A549 (cell line): Measurements from ENCODE around the gene HARS1. TPM values are rescaled to one million over a fixed set of nuclear protein-coding genes. Genes with fewer than 3 reads are reported as not detected.
A peak's percentile ranks its signal among the peaks of the same experiment; 100 is the strongest.
"Not testable (repeated sequence)": the region's sequence is repeated elsewhere in the genome, so short reads cannot be mapped to it uniquely, and the experiment has no call there.

Source experiments
- ATAC-seq, 2 experiments: fragments of 200-7000 bp in 1 of 2; fragments of >200 bp in 1 of 2; cut with Nextera tagmentation in 1 of 2; cut with Tn5 transposase in 1 of 2; 3 replicates each; pipeline versions ENCODE4 v1.8.0 to v1.9.1; 2018 to 2020; ENCODE audit warnings: mild to moderate bottlenecking in 1 of 2, moderate library complexity in 1 of 2
- CTCF ChIA-PET: fragments of 300-600 bp; sonication (Branson Sonifier 250); formaldehyde crosslinking; extraction: SDS; loops from one replicate; lab custom pipeline; 2021; ENCODE audit warnings: antibody characterized with exemption, inconsistent platforms; lab: Yijun Ruan, JAX
- POLR2A ChIA-PET: fragments of 350-600 bp; formaldehyde crosslinking; extraction: SDS; loops from one replicate; lab custom pipeline; 2021; ENCODE audit warnings: antibody characterized with exemption, inconsistent platforms; lab: Yijun Ruan, JAX
- DNase-seq, 2 experiments: peaks; one replicate each; pipeline versions ENCODE4 v3.0.0 to v3.0.0-alpha.2; 2011 to 2016; ENCODE audit warnings: low read depth in 1 of 2, low spot score in 1 of 2
- FAIRE-seq: peaks from 2 replicates; lab custom pipeline; 2011; peaks lifted over from hg19 to GRCh38; lab: Jason Lieb, UNC
- H3K27ac ChIP-seq, 2 experiments: fragments of >200 bp; sonication (Bioruptor Twin); formaldehyde crosslinking; 3 replicates each; pipeline ENCODE4 v1.5.1; 2016 to 2017
- H3K4me1 ChIP-seq: fragments of >200 bp; sonication (Bioruptor Twin); formaldehyde crosslinking; 3 replicates; pipeline ENCODE4 v1.6.1; 2016
- H3K4me2 ChIP-seq: fragments of >200 bp; sonication (Bioruptor Twin); formaldehyde crosslinking; 3 replicates; pipeline ENCODE4 v1.6.1; 2016
- H3K4me3 ChIP-seq: fragments of >200 bp; sonication (Bioruptor Twin); formaldehyde crosslinking; 3 replicates; pipeline ENCODE4 v1.5.1; 2016
- H3K9me3 ChIP-seq: fragments of >200 bp; sonication (Bioruptor Twin); formaldehyde crosslinking; 3 replicates; pipeline ENCODE4 v1.6.1; 2016
- EP300 ChIP-seq, 2 experiments: fragments of >200 bp; sonication (Bioruptor Twin); formaldehyde crosslinking; IDR thresholded peaks; 2 replicates in 1 of 2; 3 replicates in 1 of 2; pipeline ENCODE4 v1.6.1; 2016 to 2017
- FOSB ChIP-seq: fragments of 250-450 bp; sonication (Bioruptor Pico); IDR thresholded peaks from 2 replicates; pipeline ENCODE4 v1.5.0; 2020; ENCODE audit warnings: mild to moderate bottlenecking, moderate library complexity
- FOSL2 ChIP-seq, 2 experiments: fragments of 450-650 bp in 1 of 2; fragments of >200 bp in 1 of 2; sonication (Bioruptor Twin) in 1 of 2; formaldehyde crosslinking; IDR thresholded peaks; 2 replicates each; pipeline versions ENCODE4 v1.5.0 to v1.6.1; 2016 to 2020; ENCODE audit warnings: mild to moderate bottlenecking in 1 of 2, moderate library complexity in 1 of 2
- HES2 ChIP-seq: fragments of >200 bp; sonication (Bioruptor Twin); formaldehyde crosslinking; IDR thresholded peaks from 2 replicates; pipeline ENCODE4 v1.6.1; 2016
- HOXB5 ChIP-seq: fragments of 250-450 bp; sonication (Bioruptor Pico); IDR thresholded peaks from 2 replicates; pipeline ENCODE4 v1.5.0; 2020; ENCODE audit warnings: mild to moderate bottlenecking, moderate library complexity
- JUN ChIP-seq, 2 experiments: fragments of >200 bp; sonication (Bioruptor Twin); formaldehyde crosslinking; IDR thresholded peaks; 2 replicates in 1 of 2; 3 replicates in 1 of 2; pipeline ENCODE4 v1.6.1; 2016 to 2017
- KDM1A ChIP-seq: fragments of 200-600 bp; sonication (generic); IDR thresholded peaks from 2 replicates; pipeline ENCODE4 v1.6.1; 2016; ENCODE audit warnings: low read depth, mild to moderate bottlenecking
- MYC ChIP-seq: IDR thresholded peaks from 2 replicates; pipeline ENCODE4 v1.6.1; 2012; ENCODE audit warnings: mild to moderate bottlenecking, inconsistent platforms, low read length, improper control_type of control experiment, borderline replicate concordance
- PHF8 ChIP-seq: fragments of 200-600 bp; sonication (generic); IDR thresholded peaks from 2 replicates; pipeline ENCODE4 v1.6.1; 2016; ENCODE audit warnings: low read depth, mild to moderate bottlenecking, antibody characterized with exemption, moderate library complexity, borderline replicate concordance
- POLR2A ChIP-seq: IDR thresholded peaks from 2 replicates; pipeline ENCODE4 v1.6.1; 2012; ENCODE audit warnings: mild to moderate bottlenecking, low read length
- RARB ChIP-seq: fragments of 250-450 bp; sonication (Bioruptor Pico); IDR thresholded peaks from 2 replicates; pipeline ENCODE4 v1.8.0; 2021; ENCODE audit warnings: mild to moderate bottlenecking, moderate library complexity
- ZC3H11A ChIP-seq: fragments of 450-650 bp; IDR thresholded peaks from 2 replicates; pipeline ENCODE4 v1.6.1; 2014; ENCODE audit warnings: antibody characterized with exemption, mild to moderate bottlenecking
- ZFP36 ChIP-seq: fragments of 450-650 bp; IDR thresholded peaks from 2 replicates; pipeline ENCODE4 v1.6.1; 2014; ENCODE audit warnings: borderline replicate concordance; ENCODE audit not compliant: partially characterized antibody
- ZNF302 ChIP-seq: fragments of 250-450 bp; sonication (Bioruptor Pico); IDR thresholded peaks from 2 replicates; pipeline ENCODE4 v1.9.0; 2021; ENCODE audit warnings: inconsistent platforms, mild to moderate bottlenecking, moderate library complexity
- WGBS: methylation state at CpG from one replicate; pipeline ENCODE4 v1.1.6; 2017; ENCODE audit errors: missing lambda C conversion rate; 5-methylcytosine and 5-hydroxymethylcytosine counted together
- polyA plus RNA-seq, 4 experiments: library from polyadenylated mRNA; depleted of rRNA in 3 of 4; stranded (reverse); fragments of >200 nt; fragmentation: RNase III in 1 of 4; extraction: RNeasy Plus Mini Kit Qiagen cat#74134 plus additional on column Dnase treatment in 1 of 4; gene quantifications; 2 replicates in 3 of 4; 3 replicates in 1 of 4; pipeline ENCODE4 v1.2.3, GENCODE V29; 2011 to 2017
- TF ChIP-seq, protein P1 (sequence below): fragments of >200 bp; sonication (Bioruptor Twin); formaldehyde crosslinking; IDR thresholded peaks from 3 replicates; pipeline ENCODE4 v1.6.1; 2016
- TF ChIP-seq, protein P2 (sequence below): IDR thresholded peaks from 2 replicates; pipeline ENCODE4 v1.6.1; 2012

The HARS1 gene
- polyA plus RNA-seq, 2 of the 4 experiments (the other 2 are of a cell fraction): 80.5 to 87.1 TPM

DNA sequence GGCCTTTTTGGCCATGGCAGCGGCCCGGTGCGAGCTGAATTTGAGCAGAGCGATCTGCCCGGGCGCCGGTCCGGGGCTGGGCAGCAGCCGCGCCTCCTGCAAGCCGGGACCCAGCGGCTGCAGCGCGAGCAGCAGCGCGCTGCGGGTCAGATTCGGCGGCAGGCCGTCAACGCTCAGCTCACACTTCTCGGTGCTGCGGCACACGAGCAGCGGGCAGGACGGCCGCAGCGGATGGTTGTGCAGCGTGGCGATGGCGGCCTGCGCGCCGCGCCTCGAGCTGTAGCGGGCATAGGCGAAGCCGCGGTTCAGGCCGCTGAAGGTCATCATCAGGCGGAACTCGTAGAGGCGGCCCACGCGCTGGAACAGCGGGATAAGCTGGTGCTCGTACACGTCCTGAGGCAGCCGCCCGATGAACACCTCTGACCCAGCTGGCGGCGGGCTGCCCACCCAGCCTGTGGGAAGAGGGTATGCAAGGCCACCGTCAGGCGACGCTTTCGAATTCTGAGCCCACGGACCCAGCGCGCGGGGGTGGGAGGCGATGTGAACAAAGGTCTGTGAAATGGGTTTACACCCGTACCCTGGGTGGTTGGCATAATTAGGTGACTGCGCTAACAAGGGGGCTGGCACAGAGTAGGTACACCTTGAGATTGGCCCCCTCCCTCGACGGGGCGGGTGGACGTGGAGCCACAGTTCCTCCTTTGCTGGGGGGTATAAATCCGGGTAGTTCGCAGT lies 18.5 kb downstream of the HARS1 start:
- ATAC-seq: 0 out of 6 replicates have a peak, but pooled peaks of 1 of the 2 experiments have one; percentile 33
- ChIA-PET CTCF (interaction anchor here (0.7 to 0.9 kb wide), 2 partner anchors 15 to 18 kb away, joined by 3 read pairs; partner anchors contain the start of genes HARS1 and HARS2), POLR2A (interaction anchor here (1.7 kb wide), 1 partner anchor 25 kb away, joined by 5 read pairs; the partner anchor contains the start of genes IK and NDUFA2)

DNA sequence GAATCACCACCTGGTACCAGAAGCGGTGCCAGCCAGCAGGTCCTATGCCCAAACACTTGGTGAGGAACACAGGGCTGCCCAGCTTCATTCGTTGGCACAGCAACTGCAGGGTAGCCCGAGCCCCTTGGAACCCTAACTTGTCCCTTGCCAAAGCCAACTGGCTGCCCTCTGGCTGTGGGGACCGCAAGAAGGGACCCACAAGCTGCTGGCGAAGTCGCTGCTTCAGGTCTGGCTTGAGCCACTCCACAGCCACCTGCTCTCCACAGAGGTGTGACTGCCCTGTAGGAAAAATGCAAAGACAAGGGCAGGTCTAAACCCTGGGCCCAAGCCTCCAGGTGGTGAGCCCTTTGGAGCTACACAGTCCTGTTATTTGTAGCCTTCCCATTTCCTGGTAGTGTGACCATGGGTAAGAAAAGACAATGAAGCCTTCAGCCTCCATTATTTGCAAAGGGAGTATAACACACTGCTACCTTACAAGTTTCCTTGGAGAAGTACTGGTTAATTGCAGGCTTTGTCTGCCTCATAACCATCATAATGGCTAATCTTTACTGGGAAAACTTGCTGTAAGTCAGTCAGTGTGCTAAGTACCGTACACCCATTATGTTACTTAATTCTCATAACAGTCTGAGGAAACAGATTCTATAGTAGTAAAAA lies 19.6 kb downstream of the HARS1 start:
- DNase-seq (no peak), FAIRE-seq (no peak), ATAC-seq (peak; percentile 15 to 67; a peak in 5 of 6 replicates)
- no peak overlapping the region for H3K27ac ChIP-seq
- no peaks in the 10 kb centered on the region for H3K9me3 ChIP-seq
- WGBS: 97% methylated on average over 3 of the region's 7 CpGs
- ChIA-PET POLR2A (interaction anchor here (1.7 kb wide), 1 partner anchor 24 kb away, joined by 5 read pairs; the partner anchor contains the start of genes IK and NDUFA2), CTCF (no interaction called here)
- no peak overlapping the region for H3K4me3 ChIP-seq
- peaks cover 5% of the 10 kb centered on the region; the same call in 1 of the 3 replicates for H3K4me1 ChIP-seq
- TF ChIP-seq HOXB5 (no peak), EP300 (IDR thresholded peaks at IDR 0.05) (no peak), FOSL2 (IDR thresholded peaks at IDR 0.05) (no peak), FOSL2 (CRISPR knock-in tag; IDR thresholded peaks at IDR 0.05) (no peak), FOSB (CRISPR knock-in tag) (no peak), RARB (CRISPR knock-in tag) (no peak), HES2 (no peak), ZFP36 (no peak)
- TF ChIP-seq, protein P1, sequence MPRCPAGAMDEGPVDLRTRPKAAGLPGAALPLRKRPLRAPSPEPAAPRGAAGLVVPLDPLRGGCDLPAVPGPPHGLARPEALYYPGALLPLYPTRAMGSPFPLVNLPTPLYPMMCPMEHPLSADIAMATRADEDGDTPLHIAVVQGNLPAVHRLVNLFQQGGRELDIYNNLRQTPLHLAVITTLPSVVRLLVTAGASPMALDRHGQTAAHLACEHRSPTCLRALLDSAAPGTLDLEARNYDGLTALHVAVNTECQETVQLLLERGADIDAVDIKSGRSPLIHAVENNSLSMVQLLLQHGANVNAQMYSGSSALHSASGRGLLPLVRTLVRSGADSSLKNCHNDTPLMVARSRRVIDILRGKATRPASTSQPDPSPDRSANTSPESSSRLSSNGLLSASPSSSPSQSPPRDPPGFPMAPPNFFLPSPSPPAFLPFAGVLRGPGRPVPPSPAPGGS: no peak
- TF ChIP-seq, all 56 proteins: peak for 0
- no peak overlapping the region for H3K4me2 ChIP-seq

More for the DNA sequence above, 18.5 kb downstream of the HARS1 start:
- H3K4me1 ChIP-seq: no peaks in the 10 kb centered on the region
- no peaks in the 10 kb centered on the region for H3K9me3 ChIP-seq
- FAIRE-seq (no peak), DNase-seq (no peak)
- 95% methylated on average over 50 of the region's 70 CpGs for WGBS
- H3K27ac ChIP-seq: no peak overlapping the region
- no peak overlapping the region for H3K4me2 ChIP-seq
- peak in 1 of 2 experiments; percentile 28; a peak in 1 of 5 replicates for TF ChIP-seq JUN (IDR thresholded peaks at IDR 0.05)
- TF ChIP-seq ZC3H11A: no peak
- no peak overlapping the region for H3K4me3 ChIP-seq

- H3K9me3 ChIP-seq, FAIRE-seq, DNase-seq, CTCF ChIA-PET, H3K27ac ChIP-seq, H3K4me2 ChIP-seq, H3K4me3 ChIP-seq: not testable (repeated sequence)
- peak in 1 of 2 experiments; percentile 2; a peak in 2 of 6 replicates for ATAC-seq
- 91% methylated on average over 2 of the region's 4 CpGs for WGBS
- peaks cover 10% of the 10 kb centered on the region; the same call in 1 of the 3 replicates for H3K4me1 ChIP-seq
- POLR2A ChIA-PET: interaction anchor here (1.7 kb wide), 1 partner anchor 23 kb away, joined by 5 read pairs; the partner anchor contains the start of genes IK and NDUFA2
These were observed 20.1 kb downstream of the HARS1 start for GRCh38 chr5:140671035-140671434.

DNA sequence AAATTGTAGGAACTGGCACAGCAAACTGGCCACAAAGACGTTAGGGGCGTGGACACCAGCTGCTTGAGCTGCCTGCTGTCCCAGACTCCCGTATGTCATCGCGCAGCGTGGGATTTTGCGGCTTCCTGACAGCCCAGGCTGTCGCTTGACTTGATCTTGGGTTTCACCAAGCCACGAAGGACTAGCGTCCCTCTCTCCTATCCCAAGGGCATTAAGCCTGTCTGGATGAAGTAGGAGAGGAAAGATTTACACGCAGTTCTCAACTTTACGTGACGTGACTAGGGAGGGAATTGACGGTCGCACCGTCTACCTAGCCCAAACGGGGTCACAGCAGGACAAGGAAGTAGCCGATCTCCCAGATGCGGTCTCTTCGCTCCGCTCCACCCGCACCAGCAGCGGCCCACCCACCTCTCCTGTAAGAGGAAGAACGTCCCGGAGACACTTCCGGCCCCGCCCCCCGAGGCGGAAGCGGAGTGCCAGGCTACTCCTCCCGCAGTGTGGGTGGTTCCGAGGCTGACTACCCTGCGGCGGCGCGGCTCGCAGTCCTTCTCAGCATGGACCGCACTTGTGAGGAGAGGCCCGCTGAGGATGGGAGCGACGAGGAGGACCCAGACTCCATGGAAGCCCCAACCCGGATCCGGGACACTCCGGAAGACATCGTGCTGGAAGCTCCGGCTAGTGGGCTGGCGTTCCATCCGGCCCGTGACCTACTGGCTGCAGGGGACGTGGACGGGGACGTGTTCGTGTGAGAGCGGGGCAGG lies 26.6 kb downstream of the HARS1 start, which contains the start of gene WDR55:
Gene WDR55, plus strand, starts transcription at position 546 of the 761 bp plus-strand sequence. Its CDS starts 9 bp downstream, at position 555.
- WGBS: 1% methylated on average over 20 of the region's 54 CpGs
- Histone ChIP-seq H3K27ac (peak within 1 kb of the TSS; percentile 84 to 94), H3K4me3 (peak within 1 kb of the TSS; percentile 83), H3K4me1 (peaks cover 18% of the 10 kb centered on the region; the same call in 1 of the 3 replicates), H3K9me3 (no peaks in the 10 kb centered on the region), H3K4me2 (peak within 1 kb of the TSS; percentile 99)
- CTCF ChIA-PET: interaction anchor here (0.5 to 1.0 kb wide), 2 partner anchors 9 to 110 kb away, joined by 3 to 5 read pairs; no protein-coding TSS in a partner anchor
- TF ChIP-seq MYC: peak; percentile 77; the same call in 1 of the 2 replicates
- TF ChIP-seq ZNF302 (CRISPR knock-in tag): no peak
- TF ChIP-seq, protein P1: peak; percentile 83
- TF ChIP-seq, protein P2, sequence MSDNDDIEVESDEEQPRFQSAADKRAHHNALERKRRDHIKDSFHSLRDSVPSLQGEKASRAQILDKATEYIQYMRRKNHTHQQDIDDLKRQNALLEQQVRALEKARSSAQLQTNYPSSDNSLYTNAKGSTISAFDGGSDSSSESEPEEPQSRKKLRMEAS: peak; percentile 84
- peak; percentile 95 for TF ChIP-seq POLR2A
- TF ChIP-seq JUN (IDR thresholded peaks at IDR 0.05): peak; percentile 69 to 92; a peak in 3 of 5 replicates
- peak; percentile 71 for TF ChIP-seq PHF8
- no peak for TF ChIP-seq KDM1A
- ATAC-seq (peak; percentile 97 to 99), FAIRE-seq (no peak), DNase-seq (peak; percentile 94 to 97)
- POLR2A ChIA-PET: interaction anchor here (1.0 to 2.5 kb wide), 7 partner anchors 9 to 1304 kb away, joined by 3 to 20 read pairs (median 3); partner anchors contain the start of genes HARS1, HARS2, IK and NDUFA2
